Measurements from ENCODE around the gene POP4. TPM values are rescaled to one million over a fixed set of nuclear protein-coding genes. Genes with fewer than 3 reads are reported as not detected.

The POP4 gene
- total and polyA plus RNA-seq, 5 donors: 50.2 to 78.3 (median 56.4) TPM

DNA sequence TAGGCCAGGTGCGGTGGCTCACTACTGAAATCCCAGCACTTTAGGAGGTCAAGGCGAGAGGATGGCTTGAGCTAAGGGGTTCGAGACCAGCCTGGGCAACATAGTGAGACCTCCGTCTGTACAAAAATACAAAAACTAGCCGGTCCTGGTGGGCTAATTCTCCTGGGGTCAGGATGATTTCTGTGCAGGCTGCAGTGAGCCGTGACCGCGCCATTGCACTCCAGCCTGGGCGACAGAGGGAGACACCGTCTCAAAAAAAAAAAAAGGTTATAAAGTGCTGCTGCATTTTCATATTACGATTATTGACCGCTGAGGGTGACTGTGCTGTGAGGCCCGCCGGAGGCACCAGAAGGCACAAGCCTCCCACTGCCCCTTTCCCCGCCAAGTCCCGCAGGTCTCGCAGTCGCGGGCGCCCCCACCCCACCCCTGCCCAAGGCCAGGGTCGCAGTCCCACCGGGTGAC, 58.7 kb downstream of the POP4 start:
- DNase-seq (no peak), ATAC-seq (no peak)
- Histone ChIP-seq H3K27me3 (ENCODE audit: control insufficient read depth, insufficient read depth) (no peaks in the 10 kb centered on the region), H3K9me3 (ENCODE audit: control insufficient read depth, low read length) (no peaks in the 10 kb centered on the region), H3K4me1 (ENCODE audit: control insufficient read depth, insufficient read depth, low read length) (peaks cover 12% of the 10 kb centered on the region), H3K4me3 (ENCODE audit: low read length) (peak overlapping the region; percentile 77), H3K27ac (ENCODE audit: low read length) (peak overlapping the region; percentile 1)
- intact Hi-C loops (cut with DNase I): loop anchor here in 3 of 4 donors (5.0 to 10.0 kb wide), 3 partner anchors 50 to 52 kb away; partner anchors contain the start of gene C19orf12 (in 2 of the 3)
- 31% methylated on average over 22 of the region's 22 CpGs for WGBS

DNA sequence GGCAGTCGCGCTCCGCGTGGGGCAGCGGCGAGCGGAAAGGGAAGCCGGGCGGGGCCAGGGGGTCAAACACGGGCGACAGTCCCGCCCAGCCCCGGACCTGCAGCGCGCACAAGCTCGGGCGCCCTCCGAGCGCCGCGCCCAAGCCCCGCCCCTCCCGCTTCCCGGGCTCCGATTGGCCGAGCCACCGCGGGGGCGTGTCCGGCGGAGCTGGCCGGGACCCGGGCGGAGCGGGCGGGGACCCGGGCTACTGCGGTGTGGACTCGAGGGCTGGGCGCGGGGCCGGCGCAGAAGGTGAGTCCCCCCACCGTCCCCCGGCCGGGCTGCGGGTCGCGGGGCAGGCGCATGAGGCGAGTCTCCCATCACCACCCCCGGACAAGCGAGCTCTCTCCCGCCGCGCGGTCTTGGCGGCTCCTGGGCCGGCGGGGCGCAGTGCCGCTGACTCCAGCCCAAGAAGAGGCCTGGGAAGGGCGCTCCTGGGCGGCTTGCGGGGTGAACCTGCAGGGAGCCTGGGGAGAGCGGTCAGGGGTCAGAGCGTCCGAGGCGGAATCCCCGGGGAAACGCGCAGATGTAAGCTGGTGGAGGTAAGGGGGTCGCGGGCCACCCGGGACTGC, 59.2 kb downstream of the POP4 start, which contains the start of gene PLEKHF1:
Gene PLEKHF1, plus strand, starts transcription at position 247 of the 611 bp plus-strand sequence. CDS start 8,379 bp downstream, outside the sequence.
- DNase-seq (peak; percentile 92 to 98 (median 97)), ATAC-seq (peak; percentile 88)
- Histone ChIP-seq H3K4me1 (ENCODE audit: control insufficient read depth, insufficient read depth, low read length) (peaks cover 12% of the 10 kb centered on the region), H3K9me3 (ENCODE audit: control insufficient read depth, low read length) (no peaks in the 10 kb centered on the region), H3K27me3 (ENCODE audit: control insufficient read depth, insufficient read depth) (no peaks in the 10 kb centered on the region), H3K4me3 (ENCODE audit: low read length) (peak within 1 kb of the TSS; percentile 77), H3K27ac (ENCODE audit: low read length) (peak within 1 kb of the TSS; percentile 94)
- WGBS: under 1% methylated on average over 74 of the region's 75 CpGs
- intact Hi-C loops (cut with DNase I): loop anchor here in 3 of 4 donors (10.0 kb wide), 2 partner anchors 49 to 51 kb away; partner anchors contain the start of gene C19orf12 (in 2 of the 3)

DNA sequence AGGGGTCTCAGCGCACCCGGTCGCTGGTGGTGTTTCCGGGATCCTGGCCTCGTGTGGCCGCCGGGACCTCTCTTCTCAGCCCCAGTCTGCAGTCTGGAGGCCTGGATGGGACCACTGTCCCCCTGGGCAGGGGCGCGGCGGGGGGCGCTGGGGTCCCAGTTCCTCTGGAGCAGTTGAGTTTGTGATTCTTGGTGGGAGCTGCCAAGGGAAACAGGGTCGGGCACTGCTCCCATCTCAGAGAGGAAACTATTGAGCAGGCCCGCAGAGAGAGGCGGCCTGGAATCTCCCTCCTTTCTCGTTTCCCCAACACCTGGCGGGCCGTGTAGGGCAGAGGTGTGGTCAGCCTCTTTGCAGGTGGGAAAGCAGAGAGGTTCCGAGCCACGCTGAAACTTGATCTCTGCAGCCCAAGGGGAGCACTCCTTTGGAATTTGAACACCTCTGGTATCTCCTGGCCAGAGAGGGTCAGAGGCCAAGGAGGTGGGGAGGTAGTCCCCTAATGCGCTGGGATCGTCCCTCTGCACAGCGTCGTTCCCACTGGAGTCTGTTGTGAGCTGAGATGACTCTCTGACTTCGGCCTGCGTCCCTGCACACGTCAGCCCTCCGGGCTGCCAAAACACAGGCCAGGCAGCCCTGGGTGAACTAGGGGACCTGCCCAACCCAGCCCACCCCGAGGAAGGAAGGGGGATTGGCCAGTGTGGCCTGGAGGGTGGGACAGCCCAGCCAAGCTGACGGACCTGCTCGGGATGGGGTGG, 59.9 kb downstream of the POP4 start:
- Histone ChIP-seq H3K4me3 (ENCODE audit: low read length) (peak overlapping the region; percentile 77), H3K4me1 (ENCODE audit: control insufficient read depth, insufficient read depth, low read length) (peaks cover 12% of the 10 kb centered on the region), H3K27ac (ENCODE audit: low read length) (peak overlapping the region; percentile 94), H3K9me3 (ENCODE audit: control insufficient read depth, low read length) (no peaks in the 10 kb centered on the region), H3K27me3 (ENCODE audit: control insufficient read depth, insufficient read depth) (no peaks in the 10 kb centered on the region)
- intact Hi-C loops (cut with DNase I): loop anchor here in 3 of 4 donors (10.0 kb wide), 2 partner anchors 49 to 51 kb away; partner anchors contain the start of gene C19orf12 (in 2 of the 3)
- ATAC-seq (peak; percentile 66 to 71), DNase-seq (peak; percentile 78 to 90 (median 90))
- WGBS: 5% methylated on average over 30 of the region's 30 CpGs

Other genes starting within 250 kb of the POP4 start
- not detected for gene VSTM2B, start 80.3 kb upstream of the POP4 start, total RNA-seq
- gene VSTM2B, start 80.3 kb upstream of the POP4 start, polyA plus RNA-seq: not detected
- gene PLEKHF1, start 59.2 kb downstream of the POP4 start, total RNA-seq: 10 to 100 TPM; 25.1 to 44.1 (median 31.0) TPM
- gene PLEKHF1, start 59.2 kb downstream of the POP4 start, polyA plus RNA-seq: 40.6 TPM
- 10 to 100 TPM; 40.6 to 48.2 (median 43.5) TPM for gene C19orf12, start 109.0 kb downstream of the POP4 start, total RNA-seq
- 37.3 TPM for gene C19orf12, start 109.0 kb downstream of the POP4 start, polyA plus RNA-seq
- 1 to 10 TPM; 2.1 to 5.1 (median 3.8) TPM for gene CCNE1, start 205.7 kb downstream of the POP4 start, total RNA-seq
- 3.0 TPM for gene CCNE1, start 205.7 kb downstream of the POP4 start, polyA plus RNA-seq